ENCODE results near the gene SLC17A2. TPM values are rescaled to one million over a fixed set of nuclear protein-coding genes. Genes with fewer than 3 reads are reported as not detected.

Gene SLC17A2
- total RNA-seq, 1 experiment from 2014 or later = not detected

DNA sequence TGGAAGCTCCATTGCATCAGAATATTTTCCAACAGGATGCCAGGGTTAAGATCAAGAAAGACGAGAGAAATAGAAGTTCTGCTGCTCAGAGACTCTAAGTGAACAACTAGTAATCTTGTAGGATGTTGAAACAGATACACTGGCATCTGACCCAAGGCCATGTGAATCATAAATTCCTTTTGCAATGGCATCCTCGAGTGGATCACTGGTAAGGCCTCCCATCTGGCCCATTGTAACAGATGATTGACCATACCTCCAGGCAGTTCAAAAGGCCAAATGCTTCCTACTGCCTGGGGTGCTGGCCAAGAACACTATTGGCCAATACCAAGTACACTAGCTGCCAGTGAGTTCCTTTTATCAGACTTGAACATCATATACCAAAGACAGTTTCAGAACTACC is 46.5 kb downstream of the SLC17A2 start:
- DNase-seq (ENCODE audit: low spot score) = peak; percentile 61

DNA sequence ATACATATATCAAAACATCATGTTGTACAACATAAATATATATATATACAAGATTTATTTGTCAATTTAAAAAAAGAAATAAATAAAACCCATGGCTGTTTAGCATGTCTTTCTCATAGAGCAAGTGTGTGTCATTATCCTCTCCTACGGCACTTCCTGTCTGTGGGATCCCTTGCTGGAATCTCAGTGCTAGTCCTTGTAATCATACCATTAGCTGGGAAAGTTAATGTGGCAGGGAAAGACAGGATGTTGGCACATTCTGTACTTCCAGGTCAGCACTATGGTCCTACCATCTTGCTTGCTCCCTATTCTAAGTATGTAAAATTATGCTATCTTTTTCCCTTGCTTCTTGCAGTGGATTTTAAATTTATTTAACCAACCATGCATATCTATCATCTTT is 47.0 kb downstream of the SLC17A2 start:
- peak; percentile 39 for DNase-seq (ENCODE audit: low spot score)

DNA sequence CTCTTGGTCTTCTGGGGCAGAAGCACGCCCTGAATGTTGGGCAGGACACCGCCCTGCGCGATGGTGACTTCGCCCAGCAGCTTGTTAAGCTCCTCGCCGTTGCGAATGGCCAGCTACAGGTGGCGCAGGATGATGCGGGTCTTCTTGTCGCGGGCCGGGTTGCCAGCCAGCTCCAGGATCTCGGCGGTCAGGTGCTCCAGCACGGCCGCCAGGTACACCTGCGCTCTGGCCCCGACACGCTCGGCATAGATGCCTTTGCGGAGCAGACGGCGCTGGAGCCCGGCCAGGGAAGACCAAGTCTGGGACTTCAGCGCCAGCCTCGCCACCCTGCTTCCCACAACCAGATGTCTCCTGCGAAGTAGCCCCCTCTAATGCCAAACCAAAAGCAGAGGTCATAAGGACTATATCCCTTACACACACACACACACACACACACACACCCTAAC is 48.4 kb downstream of the SLC17A2 start:
- no peak for DNase-seq (ENCODE audit: low spot score)

DNA sequence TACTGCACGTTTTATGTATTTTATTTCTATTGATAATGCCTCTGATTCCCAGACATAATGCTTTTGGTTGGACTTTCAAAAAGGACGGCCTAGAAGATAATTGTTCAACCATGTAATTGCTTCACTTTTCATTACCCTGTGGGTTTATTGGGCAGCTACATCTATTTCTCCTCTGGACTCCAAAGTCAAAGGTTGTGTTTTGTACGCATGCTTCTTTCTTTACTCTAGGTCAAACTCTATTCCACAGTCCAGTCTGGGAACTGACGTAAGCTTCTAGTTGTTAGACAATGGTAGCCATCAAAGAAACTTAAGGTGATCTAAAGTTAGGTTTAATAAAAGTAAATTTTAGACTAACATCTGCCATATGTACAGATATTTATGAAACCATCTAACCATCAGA is 49.9 kb downstream of the SLC17A2 start:
- no peak for DNase-seq (ENCODE audit: low spot score)

DNA sequence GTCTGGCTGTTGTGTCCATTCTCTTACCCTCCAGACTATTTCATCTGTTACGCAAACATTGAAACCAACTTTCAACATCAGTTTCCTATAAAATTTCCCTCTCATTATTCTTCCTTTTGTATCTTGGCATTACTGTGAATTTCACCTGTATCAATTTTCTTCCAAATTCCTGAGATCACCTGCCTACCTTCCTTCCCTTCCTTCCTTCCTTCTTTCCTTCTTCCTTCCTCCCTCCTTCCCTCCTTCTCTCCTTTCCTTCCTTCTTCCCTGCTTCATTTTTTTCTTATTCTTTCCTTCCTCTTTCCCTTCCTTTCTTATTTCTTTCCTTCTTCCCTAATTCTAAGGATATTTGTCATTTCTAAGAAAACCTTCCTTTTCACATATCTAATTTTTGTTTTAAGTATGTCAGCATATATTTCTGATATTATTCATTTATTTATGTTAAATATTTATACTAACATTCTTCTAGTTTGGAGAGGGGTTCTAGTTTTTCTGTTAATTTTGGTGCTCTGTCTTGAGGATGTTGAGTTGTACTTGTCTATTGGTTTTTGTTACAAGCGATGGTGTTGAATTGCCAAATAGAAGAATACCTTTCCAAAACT is 51.7 kb downstream of the SLC17A2 start:
- DNase-seq (ENCODE audit: low spot score) = no peak

DNA sequence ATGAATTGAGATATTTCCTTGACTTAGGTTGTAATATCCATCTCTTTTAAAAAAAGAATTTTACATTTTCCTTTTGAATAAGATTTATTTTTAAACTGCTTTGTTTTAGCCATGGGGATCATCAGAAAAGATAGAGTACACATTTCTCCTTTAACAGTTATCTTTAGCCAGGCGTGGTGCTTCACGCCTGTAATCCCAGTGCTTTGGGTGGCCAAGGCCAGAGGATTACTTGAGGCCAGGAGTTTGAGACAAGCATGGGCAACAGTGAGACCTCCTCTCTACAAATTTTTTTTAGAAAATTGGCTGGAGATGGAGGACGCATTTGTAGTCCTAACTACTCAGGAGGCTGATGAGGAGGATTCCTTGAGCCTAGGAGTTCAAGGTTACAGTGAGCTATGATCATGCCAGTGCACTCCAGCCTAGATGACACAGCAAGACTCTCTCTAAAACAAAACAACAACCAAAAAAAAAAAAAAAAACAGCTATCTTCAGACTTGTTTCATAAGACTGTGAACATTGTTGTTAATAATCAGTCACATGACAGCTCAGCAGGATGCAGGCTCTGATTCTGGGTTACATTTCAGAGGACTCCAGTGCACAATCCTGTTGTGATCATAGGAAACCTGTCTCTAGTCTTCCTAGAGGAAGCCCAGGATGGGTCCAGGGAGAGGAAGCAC is 54.4 kb downstream of the SLC17A2 start:
- no peak for DNase-seq (ENCODE audit: low spot score)

DNA sequence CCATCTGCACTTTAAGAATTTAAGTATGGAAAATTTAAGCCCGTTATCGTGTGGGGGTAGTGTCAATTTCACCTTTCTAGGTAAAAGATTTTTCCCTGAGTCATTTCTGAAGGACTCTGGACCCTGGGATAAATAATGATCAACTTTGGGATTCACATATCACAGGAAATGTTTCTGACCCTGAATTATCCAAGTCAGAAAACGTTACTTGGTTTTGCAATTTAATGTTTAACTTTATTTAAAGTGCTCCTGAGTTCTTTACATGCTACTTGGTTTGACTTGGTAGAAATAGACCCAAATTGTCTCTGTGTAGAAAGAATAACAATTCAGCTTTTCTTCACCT is 55.0 kb downstream of the SLC17A2 start:
- no peak for DNase-seq (ENCODE audit: low spot score)

DNA sequence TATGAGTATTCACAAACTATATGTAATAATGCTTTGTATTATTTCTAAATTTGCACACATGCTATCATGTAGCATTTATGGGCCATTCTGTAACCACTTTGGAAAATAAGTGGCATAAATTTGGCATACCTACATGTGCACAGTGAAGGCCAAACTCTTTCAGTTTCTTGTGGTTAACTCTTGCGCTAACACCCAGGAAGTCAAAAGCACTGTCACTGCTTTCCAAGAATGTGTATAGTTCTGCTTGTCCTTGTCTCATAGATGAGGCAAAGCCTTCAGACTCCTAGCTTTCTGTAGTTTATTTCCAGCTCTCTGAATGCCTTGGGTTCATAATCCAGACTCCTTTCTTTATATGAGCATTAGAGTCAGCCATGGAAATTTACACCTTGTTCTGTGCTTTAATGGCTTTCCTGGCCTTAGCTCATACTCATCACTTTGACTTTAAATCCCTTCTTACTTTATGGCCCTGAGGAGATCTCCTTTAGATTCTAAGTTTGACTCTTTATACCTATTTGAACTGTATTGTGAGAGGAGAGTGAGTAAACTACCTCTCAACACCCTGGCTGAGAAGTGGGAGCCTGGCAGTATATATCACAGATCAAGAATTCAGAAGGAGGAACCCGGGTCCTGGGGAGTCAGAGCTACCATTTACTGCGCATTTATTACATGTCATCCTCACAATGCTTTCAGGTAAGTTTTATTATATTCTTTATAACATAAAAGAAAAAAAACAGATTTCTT is 55.5 kb downstream of the SLC17A2 start:
- no peak for DNase-seq (ENCODE audit: low spot score)

DNA sequence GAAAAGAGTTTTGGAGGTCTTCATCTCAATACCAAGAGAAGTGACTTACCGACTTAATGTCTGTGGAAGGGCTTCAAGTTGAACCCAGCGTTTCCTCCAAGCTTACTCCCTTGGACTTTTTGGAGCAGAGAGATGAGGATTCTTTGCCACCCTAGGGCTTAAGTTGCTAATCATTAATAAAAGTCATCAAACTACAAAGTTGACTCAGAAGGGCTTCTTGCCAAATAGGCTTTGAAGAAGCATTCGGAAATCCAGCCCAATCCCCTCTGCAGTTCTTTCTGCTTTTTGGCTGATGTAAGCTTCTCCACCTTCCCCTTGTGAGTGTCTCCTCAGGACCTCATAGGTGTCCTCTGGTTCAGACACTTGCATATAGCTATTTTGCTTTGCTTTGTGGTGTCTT is 56.4 kb downstream of the SLC17A2 start, which contains the start of gene SLC17A3:
SLC17A3 (minus strand) TSS at position 126 of the 400 bp plus-strand sequence. CDS start 5,856 bp downstream, outside the sequence.
- DNase-seq (ENCODE audit: low spot score) = no peak

DNA sequence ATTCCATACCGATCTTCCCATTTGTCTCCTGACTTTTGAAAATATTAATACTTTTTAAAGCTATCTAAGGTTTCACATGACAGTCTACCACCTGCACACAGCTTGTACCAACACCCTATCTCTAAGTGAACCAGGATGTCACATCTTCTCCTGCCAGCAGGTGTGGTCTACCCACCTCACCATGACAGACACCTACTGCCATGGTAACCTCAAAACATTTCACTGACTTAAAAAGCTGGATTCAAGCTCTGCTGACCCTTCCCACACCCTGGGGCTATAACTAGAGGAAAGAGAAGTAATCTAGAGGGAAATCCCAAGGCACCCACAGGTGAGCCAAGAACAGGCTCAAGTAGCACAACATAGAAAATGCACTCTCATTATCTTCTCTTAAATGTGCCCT is 57.7 kb downstream of the SLC17A2 start:
- no peak for DNase-seq (ENCODE audit: low spot score)

DNA sequence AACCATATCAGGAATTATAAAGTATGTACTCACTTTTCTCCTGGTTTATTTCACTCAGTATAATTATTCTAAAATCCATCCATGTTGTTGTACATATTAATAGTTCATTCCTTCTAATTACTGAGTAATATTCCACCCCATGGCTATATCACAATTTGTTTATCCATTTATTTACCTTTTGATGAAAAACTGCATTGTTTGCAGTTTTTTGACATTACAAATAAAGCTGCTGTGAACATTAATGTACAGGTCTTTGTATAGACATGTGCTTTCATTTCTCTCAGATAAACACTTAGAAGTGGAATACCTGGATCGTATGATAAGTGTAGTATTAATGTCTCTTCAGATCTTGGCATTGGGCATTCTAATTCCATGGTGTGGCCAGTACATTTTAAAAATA is 60.7 kb downstream of the SLC17A2 start:
- DNase-seq (ENCODE audit: low spot score) = no peak

DNA sequence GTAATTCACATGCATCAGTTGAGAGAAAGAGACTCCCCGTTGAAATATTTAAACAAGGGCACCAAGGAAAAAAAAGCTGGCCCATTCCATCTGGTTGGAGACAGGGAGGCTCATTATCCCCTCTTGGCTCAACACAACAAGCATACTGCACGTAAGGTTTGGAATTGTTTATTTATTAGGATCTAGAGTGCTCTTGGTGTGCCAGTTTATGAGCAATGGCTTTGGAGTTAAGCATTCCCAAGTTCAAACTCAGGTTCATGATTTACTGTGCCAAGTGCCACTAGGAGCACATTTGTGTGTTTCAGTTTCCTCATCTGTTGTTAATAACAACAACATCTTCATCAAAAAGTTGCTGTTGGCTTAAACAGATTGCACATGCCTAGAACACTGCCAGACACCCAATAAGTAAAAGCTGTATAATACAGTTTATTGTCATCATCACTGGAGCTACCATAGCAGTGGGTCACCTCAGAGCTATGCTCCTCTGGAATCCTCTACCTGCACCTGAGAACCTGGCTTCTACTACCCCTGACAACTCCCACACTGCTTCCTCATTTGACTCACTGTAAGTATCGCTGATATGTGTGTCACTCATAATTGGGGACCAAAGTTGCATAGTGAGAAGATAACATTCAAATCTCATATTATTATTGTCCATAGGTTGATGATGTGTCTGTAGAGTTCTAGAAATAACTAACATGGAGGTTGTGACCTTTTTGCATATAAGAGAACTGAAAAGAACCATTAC is 61.9 kb downstream of the SLC17A2 start:
- no peak for DNase-seq (ENCODE audit: low spot score)

DNA sequence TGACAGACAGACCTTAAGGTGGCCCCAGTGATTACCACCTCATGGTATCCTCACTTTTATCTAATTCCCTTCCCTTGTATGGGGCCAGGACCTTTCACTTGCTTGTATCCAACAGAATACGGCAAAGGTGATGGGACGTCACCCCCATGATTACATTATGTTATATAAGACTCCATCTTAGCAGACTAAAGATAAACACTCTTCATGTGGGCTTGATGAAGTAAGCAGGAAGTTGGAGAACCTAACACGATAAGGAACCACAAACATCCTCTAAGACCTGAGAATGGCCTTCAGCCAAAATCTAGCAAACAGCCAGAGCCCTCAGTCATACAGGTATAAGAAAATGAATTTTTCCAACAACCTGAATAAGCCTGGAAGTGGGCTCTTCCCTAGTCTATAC is 64.5 kb downstream of the SLC17A2 start:
- DNase-seq (ENCODE audit: low spot score) = peak; percentile 15

DNA sequence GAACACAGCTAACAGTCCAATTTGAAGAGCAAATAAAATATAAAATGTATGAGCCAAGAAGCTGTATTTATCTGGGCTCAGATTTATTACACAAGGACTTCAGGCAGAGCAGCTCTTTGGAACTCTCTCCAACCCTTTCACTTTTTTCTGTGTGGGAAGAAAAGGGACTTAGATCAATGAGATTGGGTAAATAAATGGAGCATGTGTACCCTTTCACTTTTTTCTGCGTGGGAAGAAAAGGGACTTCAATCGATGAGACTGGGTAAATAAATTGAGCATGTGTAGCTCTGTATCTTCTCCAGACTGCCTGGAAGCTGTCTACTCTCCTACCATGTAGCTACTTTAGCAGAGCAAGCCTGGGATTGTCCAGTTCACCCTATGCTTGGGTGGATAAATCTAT is 67.1 kb downstream of the SLC17A2 start:
- DNase-seq (ENCODE audit: low spot score) = no peak

Other genes starting within 250 kb of the SLC17A2 start
- not detected in 2 replicates for gene SLC17A4, start 175.9 kb downstream of the SLC17A2 start, total RNA-seq (2014; rRNA removed; shearing (Covaris generic))
- not detected in 2 replicates for gene SLC17A1, start 98.6 kb downstream of the SLC17A2 start, total RNA-seq (2014; rRNA removed; shearing (Covaris generic))
- gene SLC17A3, start 56.4 kb downstream of the SLC17A2 start, total RNA-seq (2014; rRNA removed; shearing (Covaris generic)) = not detected in 2 replicates
- gene TRIM38, start 32.1 kb upstream of the SLC17A2 start, total RNA-seq (2014; rRNA removed; shearing (Covaris generic)) = 5.2 and 6.4 TPM in 2 replicates
- gene HFE, start 156.7 kb upstream of the SLC17A2 start, total RNA-seq (2014; rRNA removed; shearing (Covaris generic)) = 15.6 and 17.0 TPM in 2 replicates